ENCODE results near the gene LRMDA.

LRMDA gene

GRCh38 chr10:75495434-75496190 is 64.2 kb downstream of the LRMDA start:
- no peak overlapping the region for H3K4me3 ChIP-seq (ENCODE audit: low read depth, low read length)
- DNase-seq (ENCODE audit: low read depth) = no peak

GRCh38 chr10:75496191-75496567 is 64.8 kb downstream of the LRMDA start:
- DNase-seq (ENCODE audit: low read depth) = no peak
- H3K4me3 ChIP-seq (ENCODE audit: low read depth, low read length) = no peak overlapping the region

GRCh38 chr10:75497997-75498883 is 66.8 kb downstream of the LRMDA start:
- peak; percentile 74 for DNase-seq (ENCODE audit: low read depth)

GRCh38 chr10:75498884-75499350 is 67.5 kb downstream of the LRMDA start:
- H3K4me3 ChIP-seq (ENCODE audit: low read depth, low read length) = no peak overlapping the region
- no peak for DNase-seq (ENCODE audit: low read depth)

More at GRCh38 chr10:75497997-75498883, 66.8 kb downstream of the LRMDA start:
- no peak overlapping the region for H3K4me3 ChIP-seq (ENCODE audit: low read depth, low read length)

GRCh38 chr10:75499556-75500160 is 68.2 kb downstream of the LRMDA start:
- DNase-seq (ENCODE audit: low read depth) = no peak
- H3K4me3 ChIP-seq (ENCODE audit: low read depth, low read length) = no peak overlapping the region

GRCh38 chr10:75502389-75502788 is 71.0 kb downstream of the LRMDA start:
- H3K4me3 ChIP-seq (ENCODE audit: low read depth, low read length) = no peak overlapping the region
- DNase-seq (ENCODE audit: low read depth) = no peak

- DNase-seq (ENCODE audit: low read depth) = no peak
- H3K4me3 ChIP-seq (ENCODE audit: low read depth, low read length) = no peak overlapping the region
These were observed 71.4 kb downstream of the LRMDA start for GRCh38 chr10:75502838-75503237.

- H3K4me3 ChIP-seq (ENCODE audit: low read depth, low read length) = no peak overlapping the region
- DNase-seq (ENCODE audit: low read depth) = no peak
These were observed 73.9 kb downstream of the LRMDA start for GRCh38 chr10:75505293-75505692.

GRCh38 chr10:75505840-75506506 is 74.5 kb downstream of the LRMDA start:
- no peak for DNase-seq (ENCODE audit: low read depth)
- no peak overlapping the region for H3K4me3 ChIP-seq (ENCODE audit: low read depth, low read length)

GRCh38 chr10:75506930-75507329 is 75.5 kb downstream of the LRMDA start:
- DNase-seq (ENCODE audit: low read depth) = no peak

GRCh38 chr10:75507469-75507868 is 76.0 kb downstream of the LRMDA start:
- H3K4me3 ChIP-seq (ENCODE audit: low read depth, low read length) = no peak overlapping the region
- DNase-seq (ENCODE audit: low read depth) = no peak

More at GRCh38 chr10:75506930-75507329, 75.5 kb downstream of the LRMDA start:
- H3K4me3 ChIP-seq (ENCODE audit: low read depth, low read length) = no peak overlapping the region

- no peak overlapping the region for H3K4me3 ChIP-seq (ENCODE audit: low read depth, low read length)
- DNase-seq (ENCODE audit: low read depth) = peak; percentile 75
These were observed 76.9 kb downstream of the LRMDA start for GRCh38 chr10:75508239-75508813.

GRCh38 chr10:75508814-75509306 is 77.4 kb downstream of the LRMDA start:
- H3K4me3 ChIP-seq (ENCODE audit: low read depth, low read length) = no peak overlapping the region
- no peak for DNase-seq (ENCODE audit: low read depth)

GRCh38 chr10:75509706-75510105 is 78.3 kb downstream of the LRMDA start:
- DNase-seq (ENCODE audit: low read depth) = no peak
- H3K4me3 ChIP-seq (ENCODE audit: low read depth, low read length) = no peak overlapping the region

- no peak overlapping the region for H3K4me3 ChIP-seq (ENCODE audit: low read depth, low read length)
- no peak for DNase-seq (ENCODE audit: low read depth)
These were observed 79.6 kb downstream of the LRMDA start for GRCh38 chr10:75511011-75511410.

GRCh38 chr10:75512203-75512933 is 80.9 kb downstream of the LRMDA start:
- no peak overlapping the region for H3K4me3 ChIP-seq (ENCODE audit: low read depth, low read length)
- no peak for DNase-seq (ENCODE audit: low read depth)

- no peak for DNase-seq (ENCODE audit: low read depth)
- no peak overlapping the region for H3K4me3 ChIP-seq (ENCODE audit: low read depth, low read length)
These were observed 82.0 kb downstream of the LRMDA start for GRCh38 chr10:75513292-75513885.

- no peak overlapping the region for H3K4me3 ChIP-seq (ENCODE audit: low read depth, low read length)
- no peak for DNase-seq (ENCODE audit: low read depth)
These were observed 83.4 kb downstream of the LRMDA start for GRCh38 chr10:75514830-75515229.

All from skeletal muscle cell (primary cell).